GM21717 (cell line): ENCODE measurements around the gene DPF3.
"Not testable (repeated sequence)": the region's sequence is repeated elsewhere in the genome, so short reads cannot be mapped to it uniquely, and the experiment has no call there.

Experiments
- ATAC-seq: cut with Tn5 transposase; IDR thresholded peaks from one replicate; pipeline ENCODE4 v1.9.1; 2021; ENCODE audit warnings: mild to moderate bottlenecking, moderate library complexity; ENCODE audit not compliant: unreplicated experiment

Gene DPF3

DNA sequence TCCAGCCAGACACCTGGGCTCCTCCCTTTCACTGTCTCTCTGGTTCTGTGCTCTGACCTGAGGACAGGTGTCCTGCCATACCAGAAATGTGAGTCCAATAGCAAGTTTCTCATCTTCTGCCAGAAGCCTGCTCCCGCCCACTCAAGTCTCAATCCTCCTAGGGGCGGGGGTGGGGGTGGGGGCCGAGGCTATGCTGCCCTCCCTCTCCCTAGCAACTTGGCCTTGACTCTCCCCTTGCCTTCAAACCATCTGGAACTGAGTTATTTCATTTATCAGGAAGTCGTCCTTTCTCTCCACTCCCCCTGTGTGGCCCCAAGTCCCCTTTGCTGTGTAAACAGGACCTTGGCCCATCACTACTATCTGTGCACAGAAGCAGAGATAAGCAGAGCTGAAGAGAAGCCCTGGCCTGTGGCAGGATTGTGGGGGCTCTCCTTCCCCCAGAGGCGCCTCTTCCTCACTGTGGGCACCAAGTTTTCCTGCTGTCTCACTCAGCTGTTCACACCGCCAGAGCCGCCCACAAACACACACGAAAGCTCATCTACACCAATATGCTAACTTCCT, 117.1 kb downstream of the DPF3 start:
- no peak for ATAC-seq

DNA sequence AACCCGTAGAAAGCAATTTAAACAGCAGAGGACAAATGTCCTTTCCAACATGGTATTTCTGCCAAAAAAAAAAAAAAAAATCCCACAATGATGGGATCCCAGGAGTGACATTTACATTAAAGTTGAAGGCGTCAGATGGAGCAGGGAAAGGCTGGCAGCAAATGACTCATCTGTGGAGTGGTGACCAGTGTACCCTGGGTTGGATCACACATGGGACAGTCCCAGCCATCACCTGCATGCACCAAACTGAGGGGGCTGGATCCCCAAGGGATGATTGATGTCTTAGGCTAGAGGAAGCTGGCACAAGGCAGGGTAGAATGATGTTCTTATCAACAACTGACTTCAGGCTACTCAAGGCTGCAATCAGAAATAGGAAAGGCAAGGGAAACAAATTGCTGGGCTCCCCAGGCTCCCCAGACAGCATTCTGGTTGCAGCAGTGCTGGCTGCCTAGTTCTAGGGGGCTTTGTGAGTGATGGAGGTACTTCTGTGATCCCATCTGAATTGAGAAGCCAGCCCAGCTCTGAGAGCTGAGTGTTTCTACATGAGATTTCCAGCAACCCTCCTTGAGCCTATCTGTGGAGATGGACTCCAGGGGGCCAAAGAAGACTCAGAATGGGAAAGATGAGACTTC, 117.9 kb downstream of the DPF3 start:
- no peak for ATAC-seq

DNA sequence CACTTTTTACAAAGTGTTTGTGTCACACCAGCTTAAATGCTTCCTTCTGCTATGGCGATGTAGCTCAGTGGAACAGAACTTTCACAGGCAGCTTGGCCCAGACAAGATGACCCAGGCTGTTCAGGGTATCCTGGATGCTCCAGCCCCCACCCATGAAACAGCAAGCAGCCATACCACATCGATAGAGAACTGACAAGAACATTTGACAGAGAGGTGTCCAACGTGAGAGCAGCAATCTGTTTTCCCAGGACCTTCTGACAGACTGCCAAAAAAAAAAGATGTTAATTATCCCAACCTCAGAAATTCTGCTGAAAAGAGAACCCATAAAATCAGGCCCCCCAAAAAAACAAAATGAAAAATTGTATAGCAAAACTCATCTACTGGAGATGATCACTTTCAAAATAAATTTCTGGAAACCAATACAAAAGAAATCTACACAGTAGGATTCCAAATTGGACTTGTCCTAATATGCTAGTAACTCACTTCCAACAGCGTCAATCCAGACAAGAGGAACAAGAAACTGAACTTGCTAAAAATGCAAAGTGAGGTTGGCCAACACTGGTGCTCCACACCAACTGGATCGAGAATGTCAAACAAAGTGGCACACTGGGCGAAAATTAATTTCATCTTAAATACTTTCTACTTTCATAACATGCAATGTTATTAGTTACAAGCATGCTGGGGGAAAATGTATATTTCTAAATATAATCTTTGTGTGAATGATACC, 118.8 kb downstream of the DPF3 start:
- no peak for ATAC-seq

DNA sequence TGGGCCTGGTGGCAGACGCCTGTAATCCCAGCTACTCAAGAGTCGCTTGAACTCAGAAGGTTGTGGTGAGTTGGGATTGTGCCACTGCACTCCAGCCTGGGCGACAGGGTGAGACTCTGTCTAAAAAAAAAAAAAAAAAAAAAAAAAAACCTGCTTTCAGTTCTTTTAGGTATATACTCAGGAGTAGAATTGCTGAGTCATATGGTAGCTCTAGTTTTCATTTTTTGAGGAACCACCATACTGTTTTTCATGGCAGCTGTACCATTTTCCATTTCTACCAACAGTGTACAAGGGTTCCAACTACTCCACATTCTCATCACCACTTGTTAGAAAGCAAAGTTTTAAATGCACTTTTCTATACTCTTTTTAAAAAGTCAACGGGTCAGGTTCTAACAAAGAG, 119.8 kb downstream of the DPF3 start:
- no peak for ATAC-seq

DNA sequence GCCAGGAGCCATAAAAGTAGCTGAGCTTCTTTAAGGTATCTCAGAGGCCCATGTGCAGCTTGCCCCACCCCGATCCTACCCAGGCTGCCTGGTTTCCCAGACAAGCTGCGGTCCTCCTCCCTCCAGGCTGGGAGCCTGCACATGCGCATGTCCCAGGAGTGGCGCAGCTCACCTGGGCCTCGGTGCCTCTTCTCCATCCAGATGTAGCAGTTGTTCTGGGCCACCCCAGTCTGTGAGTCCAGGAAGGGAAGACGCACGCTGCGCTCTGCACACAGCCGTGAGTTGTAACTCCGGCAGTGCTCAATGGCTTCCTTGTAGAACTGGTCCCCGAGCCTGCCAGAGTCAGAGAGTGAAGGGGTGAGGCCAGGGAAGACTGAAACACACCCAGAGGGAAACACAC, 122.3 kb downstream of the DPF3 start:
- ATAC-seq: no peak

DNA sequence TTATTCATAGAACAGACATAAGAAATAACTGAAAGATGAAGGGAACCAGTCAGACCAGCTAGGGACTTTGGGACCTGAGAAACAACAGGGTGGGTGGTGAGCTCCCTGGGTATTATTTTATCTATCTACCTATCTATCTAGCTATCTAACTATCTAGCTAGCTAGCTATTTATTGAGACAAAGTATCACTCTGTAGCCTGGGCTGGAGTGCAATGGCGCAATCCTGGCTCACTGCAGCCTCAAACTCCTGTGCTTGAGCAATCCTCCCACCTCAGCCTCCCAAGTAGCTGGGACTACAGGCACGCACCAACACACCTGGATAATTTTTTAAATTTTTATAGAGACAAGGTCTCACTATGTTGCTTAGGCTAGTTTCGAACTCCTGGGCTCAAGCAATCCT, 127.6 kb downstream of the DPF3 start:
- ATAC-seq: no peak

DNA sequence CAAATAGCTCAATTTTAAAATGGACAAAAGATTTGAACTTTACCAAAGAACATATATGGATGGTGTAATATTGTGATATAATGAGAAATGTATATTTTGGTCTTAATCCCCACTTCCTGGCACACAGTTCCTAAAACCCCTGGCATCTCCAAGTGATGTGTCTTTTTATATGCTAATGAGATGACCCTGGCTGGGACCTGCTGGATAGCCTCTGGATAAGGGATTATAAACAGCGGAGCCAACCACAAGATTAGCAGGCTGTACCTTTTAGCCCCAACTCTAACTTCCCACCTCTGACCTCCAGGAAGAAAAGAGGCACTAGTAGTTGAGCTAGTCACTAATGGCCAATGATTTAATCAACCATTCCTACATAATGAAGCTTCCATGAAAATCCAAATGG, 130.0 kb downstream of the DPF3 start:
- ATAC-seq: no peak

DNA sequence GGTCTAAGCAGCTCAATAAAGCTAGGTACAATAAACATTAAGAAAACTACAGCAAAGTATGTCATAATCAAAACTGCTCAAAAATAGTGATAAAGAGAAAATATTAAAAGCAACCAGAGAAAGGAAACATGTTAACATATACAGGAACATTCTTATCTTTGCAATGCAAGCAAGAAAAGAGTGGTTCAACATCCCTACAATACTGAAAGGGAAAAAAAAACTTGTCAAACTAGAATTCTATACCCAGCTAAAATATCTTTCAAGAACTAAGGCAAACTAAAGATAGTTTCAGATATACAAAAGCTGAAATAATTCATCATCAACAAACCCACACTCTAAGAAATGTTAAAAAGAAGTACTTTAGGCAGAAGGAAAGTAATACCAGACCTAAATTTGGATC, 134.2 kb downstream of the DPF3 start:
- no peak for ATAC-seq

DNA sequence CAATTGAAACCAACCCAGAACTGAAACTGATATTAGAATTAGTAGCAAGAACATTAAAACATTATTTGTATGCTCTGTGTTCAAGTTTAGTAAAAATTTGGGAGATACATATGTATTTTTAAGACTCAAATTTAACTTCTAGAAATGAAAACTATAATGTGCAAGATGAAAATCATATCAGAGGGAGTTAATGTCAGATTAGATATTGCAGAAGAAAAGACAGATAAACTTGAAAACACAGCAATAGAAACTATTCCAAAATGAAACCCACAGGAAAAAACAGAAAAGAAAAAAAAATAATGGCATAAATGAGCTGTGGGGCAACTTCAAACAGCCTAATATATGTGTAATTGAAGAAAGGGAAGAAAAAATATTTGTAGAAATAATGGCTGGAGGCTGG, 134.9 kb downstream of the DPF3 start:
- no peak for ATAC-seq

DNA sequence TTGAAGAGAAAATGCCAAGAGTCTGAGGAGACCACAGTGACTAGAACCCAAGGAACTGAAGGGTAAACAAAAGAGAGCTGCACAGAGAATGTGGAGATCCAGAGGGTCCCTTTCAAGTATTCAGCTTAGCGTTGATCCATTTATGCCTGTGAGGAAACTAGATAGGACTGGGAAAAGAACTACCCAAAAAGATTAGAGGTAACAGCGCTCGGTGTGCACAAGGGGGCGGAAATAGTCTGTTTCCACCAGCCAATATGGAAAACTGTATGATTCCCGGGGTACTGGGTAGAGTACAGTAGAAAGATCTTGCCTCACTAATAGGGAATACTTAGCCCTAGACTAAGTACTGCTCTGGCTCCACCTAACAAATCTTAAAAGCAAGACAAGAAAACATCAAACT, 135.5 kb downstream of the DPF3 start:
- ATAC-seq: no peak

DNA sequence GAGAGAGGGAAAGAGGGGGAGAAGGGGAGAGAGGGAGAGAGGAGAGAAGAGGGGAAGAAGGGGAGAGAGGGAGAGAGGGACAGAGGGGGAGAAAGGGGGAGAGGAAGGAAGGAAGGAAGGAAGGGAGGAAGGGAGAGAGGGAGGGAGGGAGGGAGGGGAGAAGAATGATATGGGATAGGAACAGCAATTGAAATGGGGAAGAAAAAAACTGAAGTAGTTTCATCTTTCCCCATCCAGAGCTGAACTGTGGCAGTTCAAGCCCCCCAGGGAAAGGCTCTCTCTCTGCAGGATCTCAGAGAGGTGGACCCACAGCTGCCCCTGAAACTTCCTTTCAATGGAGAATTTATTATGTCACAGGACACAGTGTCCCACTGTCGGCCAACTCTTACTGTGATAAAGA, 136.9 kb downstream of the DPF3 start:
- no peak for ATAC-seq

DNA sequence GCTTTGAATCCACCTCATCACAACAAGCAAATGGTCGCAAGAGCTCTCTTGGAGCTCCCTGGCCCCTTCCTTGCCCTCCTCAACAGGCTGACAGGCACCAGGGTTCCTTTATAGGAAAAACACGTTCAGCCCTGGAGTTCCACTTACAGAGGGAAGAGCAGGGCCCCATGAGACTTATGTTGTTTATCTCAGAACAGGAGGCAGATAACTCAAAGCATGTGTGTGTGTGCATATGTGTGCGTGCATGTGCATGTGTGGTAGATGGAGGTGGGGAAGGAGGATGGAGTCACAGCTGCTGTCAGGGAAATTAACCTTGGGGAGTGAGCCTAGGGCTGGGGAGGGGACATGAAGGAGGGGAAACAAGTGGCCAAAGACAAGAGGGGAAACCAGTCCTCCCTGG, 138.1 kb downstream of the DPF3 start:
- no peak for ATAC-seq

DNA sequence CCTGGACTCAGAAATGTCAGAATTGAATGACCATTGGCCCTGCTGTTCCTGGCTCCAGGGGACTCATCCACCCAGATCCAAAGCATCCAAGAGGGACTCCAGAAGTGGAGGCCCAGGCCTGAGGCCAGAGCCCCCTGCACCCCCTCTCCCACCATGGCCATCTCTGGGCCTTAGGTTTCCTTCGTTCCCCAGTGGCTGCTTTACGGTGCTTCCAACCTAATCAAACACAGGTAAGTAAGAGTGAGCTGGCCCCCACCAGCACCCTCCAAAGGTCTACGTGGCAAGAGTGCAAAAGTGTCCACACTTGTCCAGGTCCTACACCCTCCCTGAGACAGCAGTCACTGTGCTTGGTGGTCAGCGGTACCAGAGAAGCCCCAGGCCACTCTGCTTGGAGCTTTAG, 139.0 kb downstream of the DPF3 start:
- no peak for ATAC-seq

DNA sequence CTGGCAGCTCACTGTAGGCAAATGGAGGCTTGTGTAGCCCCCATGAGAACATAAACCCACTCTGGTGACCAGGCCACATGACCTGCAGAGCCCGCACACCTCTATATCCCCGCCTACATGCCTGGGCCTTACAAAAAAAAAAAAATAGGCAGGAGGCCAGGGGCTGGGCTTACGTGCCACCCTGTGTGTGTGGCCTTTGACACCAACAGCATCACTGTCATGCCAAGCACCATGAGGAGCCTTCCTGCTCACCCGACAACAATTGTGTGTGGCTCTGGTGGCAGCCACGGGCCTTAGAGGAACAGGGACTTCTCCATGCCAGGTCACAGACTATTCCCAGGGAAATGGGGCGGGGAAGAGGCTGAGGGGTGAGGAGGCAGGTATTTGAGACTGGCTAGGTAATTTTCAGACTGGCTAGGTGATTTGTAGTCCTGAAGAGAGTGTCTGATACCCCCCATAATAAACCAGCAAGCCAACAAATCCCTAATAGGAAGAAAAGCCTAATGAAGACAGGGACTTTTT, 140.0 kb downstream of the DPF3 start:
- no peak for ATAC-seq

DNA sequence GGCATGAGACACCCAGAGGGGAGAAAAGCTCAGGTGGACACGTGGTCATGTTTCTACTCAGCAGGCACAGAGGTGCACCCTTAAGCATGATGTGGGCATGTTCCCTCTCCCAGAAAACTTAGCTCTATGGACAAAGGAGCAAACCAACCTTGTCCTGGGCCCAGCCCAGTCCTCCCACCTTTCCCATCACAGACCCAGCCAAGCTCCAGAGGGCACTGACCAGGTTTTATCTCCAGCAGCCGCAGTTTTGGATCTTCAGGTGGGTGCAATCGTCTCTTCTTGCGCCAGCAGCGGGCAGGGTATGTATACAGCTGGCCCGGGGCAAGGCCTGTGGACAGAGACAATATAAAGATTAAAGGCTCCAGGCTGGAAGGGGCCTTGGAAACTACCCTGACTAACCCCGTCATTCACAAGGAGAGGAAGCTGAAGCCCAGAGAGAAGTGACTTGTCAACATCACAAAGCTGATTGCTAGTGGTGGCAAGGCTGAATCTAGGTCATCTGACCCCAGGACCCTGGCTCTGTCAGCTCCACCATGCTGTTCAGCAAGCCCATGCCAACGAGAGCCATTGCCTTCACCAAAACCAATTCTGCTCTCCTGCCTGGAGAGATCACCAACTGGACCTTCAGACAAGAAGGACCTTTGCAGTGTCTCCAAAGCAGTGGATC, 140.7 kb downstream of the DPF3 start:
- ATAC-seq: no peak

DNA sequence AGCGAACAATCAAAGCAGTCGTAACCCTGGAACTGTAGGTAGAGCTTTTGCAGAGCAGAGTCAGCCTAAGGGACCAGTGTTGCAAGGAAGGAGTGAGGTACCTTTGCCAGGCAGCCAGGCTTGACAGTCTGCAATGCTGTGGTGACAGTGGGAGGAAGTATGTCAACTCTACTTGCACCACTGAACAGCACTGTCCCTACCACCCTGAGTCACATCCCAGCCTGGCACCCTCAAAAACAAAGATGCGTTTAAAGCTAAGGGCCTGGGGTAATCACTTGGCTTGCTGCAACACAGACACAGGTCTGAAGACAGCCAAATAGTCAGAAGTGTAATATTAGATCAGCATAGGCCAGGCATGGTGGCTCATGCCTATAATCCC, 141.9 kb downstream of the DPF3 start:
- ATAC-seq: no peak

DNA sequence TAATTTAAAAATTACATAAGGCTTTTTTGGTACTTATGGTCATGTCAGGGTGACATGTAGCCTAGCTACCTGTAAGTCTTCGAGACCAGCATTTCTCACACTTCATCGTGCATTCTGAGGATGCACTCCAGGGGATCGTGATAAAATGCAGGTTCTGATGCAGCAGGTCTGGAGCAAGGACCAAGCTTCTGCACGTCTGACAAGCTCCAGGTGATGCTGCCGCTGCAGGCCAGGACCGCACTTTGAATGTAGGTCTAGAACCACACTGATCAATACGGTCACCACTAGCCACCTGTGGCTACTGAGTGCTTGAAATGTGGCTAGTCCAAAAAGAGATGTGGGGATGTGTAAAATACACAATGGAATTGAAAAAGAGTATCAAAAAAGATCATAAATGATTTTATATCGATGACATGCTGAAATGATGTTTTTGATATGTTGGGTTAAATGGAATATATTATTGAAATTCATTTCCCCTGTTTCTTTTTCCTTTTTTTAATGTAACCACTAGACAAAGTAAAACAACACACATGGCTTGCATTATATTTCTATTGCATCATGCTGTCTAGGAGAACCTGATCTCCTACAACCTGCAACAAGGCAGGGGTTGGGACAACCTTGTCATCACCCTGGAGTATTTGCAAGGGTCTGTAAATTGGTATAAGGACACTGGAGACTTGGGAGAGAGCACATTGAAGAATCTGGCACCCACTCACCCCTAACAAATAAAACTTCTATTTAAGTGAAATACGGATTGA, 142.4 kb downstream of the DPF3 start:
- no peak for ATAC-seq

DNA sequence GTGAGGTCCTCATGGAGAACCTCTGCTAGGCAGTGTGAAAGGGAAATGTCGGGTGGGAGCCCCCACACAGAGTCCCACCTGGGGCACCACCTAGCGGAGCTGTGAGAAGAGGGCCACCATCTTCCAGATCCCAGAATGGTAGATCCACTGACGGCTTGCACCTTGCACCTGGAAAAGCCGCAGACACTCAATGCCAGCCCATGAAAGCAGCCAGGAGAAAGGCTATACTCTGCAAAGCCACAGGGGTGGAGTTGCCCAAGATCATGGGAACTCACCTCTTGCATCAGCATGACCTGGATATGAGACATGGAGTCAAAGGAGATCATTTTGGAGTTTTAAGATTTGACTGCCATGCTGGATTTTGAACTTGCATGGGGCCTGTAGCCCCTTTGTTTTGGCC, 145.0 kb downstream of the DPF3 start:
- not testable (repeated sequence) for ATAC-seq

DNA sequence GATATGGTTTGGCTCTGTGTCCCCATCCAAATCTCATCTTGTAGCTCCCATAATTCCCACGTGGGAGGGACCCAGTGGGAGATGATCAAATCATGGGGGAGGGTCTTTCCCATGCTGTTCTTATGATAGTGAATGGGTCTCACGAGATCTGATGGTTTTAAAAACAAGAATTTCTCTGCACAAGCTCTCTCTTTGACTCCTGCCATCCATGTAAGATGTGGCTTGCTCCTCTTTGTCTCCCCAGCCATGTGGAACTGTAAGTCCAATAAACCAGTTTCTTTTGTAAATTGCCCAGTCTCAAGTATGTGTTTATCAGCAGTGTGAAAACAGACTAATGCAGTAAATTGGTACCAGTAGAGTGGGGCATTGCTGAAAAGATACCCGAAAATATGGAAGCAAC, 146.2 kb downstream of the DPF3 start:
- no peak for ATAC-seq

DNA sequence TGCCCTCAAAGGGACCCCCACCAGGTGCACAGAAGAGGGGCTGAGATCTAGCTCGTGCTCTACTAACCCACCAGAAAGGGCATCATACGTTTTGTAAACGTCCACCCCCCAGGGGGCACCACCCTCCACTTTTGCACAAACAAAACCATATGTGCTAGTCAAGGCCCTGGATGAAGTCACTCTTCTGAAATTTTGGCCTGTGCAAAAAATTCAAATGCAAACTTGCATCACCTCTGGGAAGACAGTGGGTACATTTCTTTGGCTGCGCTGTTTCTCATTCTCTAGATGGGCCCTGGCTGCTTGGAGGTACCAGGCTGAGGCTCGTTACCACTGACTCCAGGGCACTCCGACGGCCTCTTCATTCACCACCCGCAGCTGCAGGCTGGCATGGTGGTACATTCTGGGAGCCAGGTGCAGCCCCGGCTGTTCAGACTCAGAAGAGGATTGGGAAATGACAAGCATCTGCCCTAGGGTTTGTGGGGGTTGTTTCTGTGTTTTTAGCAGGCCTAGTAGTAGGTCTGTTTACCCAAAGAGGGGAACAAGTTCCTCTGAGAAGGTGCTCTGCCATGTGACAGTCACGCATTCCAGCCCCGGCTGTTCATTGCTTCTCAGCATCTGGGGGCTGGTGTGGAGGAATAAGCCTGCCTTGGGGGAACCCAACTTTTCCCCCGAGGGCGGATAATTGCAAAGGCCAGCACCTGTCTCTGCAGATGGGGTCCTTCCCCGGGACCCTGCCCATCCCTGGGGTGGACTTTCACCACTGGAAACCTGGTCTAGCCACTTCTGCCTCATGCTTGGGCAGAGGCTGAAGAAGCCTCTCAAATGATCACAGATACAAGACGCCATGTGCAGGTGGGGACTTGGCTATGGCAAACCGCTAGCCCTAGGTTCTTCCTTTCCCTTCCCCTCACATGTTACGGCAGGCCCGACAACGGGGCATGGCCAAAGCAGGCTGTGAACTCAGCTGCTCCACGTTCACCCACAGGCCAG, 147.6 kb downstream of the DPF3 start:
- ATAC-seq: no peak
